NCI-H1048 (cell line): Measurements from ENCODE around the gene CCT7.

Experiments
- DNase-seq: peaks from one replicate; lab custom pipeline; 2025; lab: John Stamatoyannopoulos, UW

CCT7 gene

GRCh38 chr2:73294239-73294638, 60.1 kb downstream of the CCT7 start:
- no peak for DNase-seq

GRCh38 chr2:73295751-73296400, 61.8 kb downstream of the CCT7 start:
- no peak for DNase-seq

- no peak for DNase-seq
Observed at GRCh38 chr2:73297151-73297559, 63.0 kb downstream of the CCT7 start.

GRCh38 chr2:73297586-73297985, 63.5 kb downstream of the CCT7 start:
- no peak for DNase-seq

- DNase-seq = no peak
Observed at GRCh38 chr2:73300926-73301325, 66.8 kb downstream of the CCT7 start.

GRCh38 chr2:73301636-73302035, 67.5 kb downstream of the CCT7 start:
- no peak for DNase-seq
